Measurements from ENCODE around the gene QKI. TPM values are rescaled to one million over a fixed set of nuclear protein-coding genes. Genes with fewer than 3 reads are reported as not detected.

QKI gene
- total RNA-seq, 4 donors from 2014 or later, result 8.4 to 107 (median 37.1) TPM

DNA sequence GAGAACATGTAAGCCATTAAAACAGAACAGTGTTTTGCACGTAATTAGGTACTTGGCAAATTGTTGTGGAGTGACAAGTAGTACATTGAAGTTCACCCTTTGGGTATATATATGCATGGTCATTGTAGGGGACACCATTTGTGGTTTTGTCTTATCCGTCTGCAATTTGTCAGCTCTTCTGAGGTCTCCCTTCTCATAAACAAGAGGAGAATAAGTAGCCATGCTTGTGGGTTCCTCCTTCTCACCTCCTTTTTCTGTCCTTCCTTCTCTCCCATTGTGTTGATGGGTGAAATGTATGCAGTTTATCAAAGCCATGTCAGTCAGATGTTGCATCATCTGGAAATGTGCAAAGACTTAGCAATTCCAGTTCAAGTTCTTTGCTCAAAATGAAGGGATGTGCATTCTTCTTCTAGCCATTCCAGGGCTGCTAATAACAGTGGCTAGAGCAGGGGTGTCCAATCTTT, 70.9 kb downstream of the QKI start:
- Histone ChIP-seq H3K27ac (no peak overlapping the region), H3K4me3 (no peak overlapping the region), H3K27me3 (no peaks in the 10 kb centered on the region), H3K4me1 (no peaks in the 10 kb centered on the region), H3K9me3 (no peaks in the 10 kb centered on the region), H3K36me3 (no peaks in the 10 kb centered on the region)
- TF ChIP-seq POLR2A (IDR thresholded peaks at IDR 0.05), result no peak
- TF ChIP-seq, protein P1, sequence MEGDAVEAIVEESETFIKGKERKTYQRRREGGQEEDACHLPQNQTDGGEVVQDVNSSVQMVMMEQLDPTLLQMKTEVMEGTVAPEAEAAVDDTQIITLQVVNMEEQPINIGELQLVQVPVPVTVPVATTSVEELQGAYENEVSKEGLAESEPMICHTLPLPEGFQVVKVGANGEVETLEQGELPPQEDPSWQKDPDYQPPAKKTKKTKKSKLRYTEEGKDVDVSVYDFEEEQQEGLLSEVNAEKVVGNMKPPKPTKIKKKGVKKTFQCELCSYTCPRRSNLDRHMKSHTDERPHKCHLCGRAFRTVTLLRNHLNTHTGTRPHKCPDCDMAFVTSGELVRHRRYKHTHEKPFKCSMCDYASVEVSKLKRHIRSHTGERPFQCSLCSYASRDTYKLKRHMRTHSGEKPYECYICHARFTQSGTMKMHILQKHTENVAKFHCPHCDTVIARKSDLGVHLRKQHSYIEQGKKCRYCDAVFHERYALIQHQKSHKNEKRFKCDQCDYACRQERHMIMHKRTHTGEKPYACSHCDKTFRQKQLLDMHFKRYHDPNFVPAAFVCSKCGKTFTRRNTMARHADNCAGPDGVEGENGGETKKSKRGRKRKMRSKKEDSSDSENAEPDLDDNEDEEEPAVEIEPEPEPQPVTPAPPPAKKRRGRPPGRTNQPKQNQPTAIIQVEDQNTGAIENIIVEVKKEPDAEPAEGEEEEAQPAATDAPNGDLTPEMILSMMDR (IDR thresholded peaks at IDR 0.05), result no peak
- no peak for DNase-seq

DNA sequence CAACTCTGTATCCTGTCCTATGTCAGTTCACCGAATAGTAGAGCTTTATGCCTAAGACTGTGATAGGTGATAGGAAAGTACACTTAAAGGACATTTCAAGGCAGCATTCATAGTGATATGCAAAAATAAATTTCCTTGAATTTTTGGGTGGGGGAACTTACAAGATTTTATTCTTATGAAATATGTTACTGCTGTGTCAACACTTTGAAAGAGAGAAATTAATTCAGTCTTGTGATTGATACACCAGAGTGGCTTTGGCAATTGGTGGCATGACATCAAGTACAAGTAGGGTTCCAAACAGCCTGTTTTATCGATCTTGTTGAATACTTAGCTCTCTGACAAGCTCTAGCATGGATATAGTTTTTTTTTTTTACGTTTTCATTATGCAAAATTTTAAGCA, 72.3 kb downstream of the QKI start:
- no peaks in the 10 kb centered on the region for H3K4me1 ChIP-seq
- TF ChIP-seq, protein P1 (IDR thresholded peaks at IDR 0.05), result no peak
- no peak for TF ChIP-seq POLR2A (IDR thresholded peaks at IDR 0.05)
- no peaks in the 10 kb centered on the region for H3K27me3 ChIP-seq
- no peak overlapping the region for H3K4me3 ChIP-seq
- no peak for DNase-seq
- H3K9me3 ChIP-seq, result no peaks in the 10 kb centered on the region
- no peaks in the 10 kb centered on the region for H3K36me3 ChIP-seq
- H3K27ac ChIP-seq, result no peak overlapping the region

DNA sequence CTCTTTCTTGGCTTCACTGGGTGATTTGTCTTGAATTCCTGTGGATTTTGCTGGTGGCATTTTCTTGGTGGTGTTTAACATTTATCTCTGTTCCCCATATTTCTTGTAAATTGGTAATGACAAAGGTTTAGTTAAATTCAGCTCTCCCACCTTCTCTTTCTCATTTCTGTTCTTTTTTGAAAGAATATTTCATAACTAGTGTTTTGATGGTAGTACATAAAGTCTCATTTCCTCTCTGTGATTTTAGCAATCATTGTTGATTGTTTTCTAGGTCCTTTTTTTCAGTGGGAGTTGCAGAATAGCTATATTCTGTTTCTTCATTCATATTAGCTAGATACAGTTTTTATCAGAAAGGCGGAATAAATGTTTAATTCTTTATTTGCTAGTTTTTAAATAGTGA, 73.1 kb downstream of the QKI start:
- TF ChIP-seq POLR2A (IDR thresholded peaks at IDR 0.05), result no peak
- TF ChIP-seq, protein P1 (IDR thresholded peaks at IDR 0.05), result no peak
- no peaks in the 10 kb centered on the region for H3K9me3 ChIP-seq
- H3K4me1 ChIP-seq, result no peaks in the 10 kb centered on the region
- H3K4me3 ChIP-seq, result no peak overlapping the region
- H3K27ac ChIP-seq, result no peak overlapping the region
- no peaks in the 10 kb centered on the region for H3K27me3 ChIP-seq
- no peaks in the 10 kb centered on the region for H3K36me3 ChIP-seq
- DNase-seq, result no peak

DNA sequence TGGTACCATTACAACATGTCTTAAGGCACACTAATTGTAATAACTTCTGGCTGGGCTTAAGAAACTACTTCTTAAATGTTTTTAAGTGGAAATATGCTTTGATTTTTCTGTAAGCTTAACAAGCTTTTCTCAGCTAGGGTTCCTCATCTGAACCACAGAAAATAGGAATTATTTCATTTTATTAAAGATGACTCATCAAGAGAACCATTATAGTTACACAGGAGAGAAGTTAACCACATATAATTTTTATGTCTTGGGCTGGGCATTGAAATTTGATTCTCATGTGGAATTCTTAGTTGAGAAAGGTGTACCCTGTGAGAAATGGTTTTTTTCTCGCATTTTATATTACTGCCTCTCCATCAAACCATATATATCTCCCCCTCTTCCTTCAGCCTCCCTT, 75.1 kb downstream of the QKI start:
- no peaks in the 10 kb centered on the region for H3K4me1 ChIP-seq
- no peak for DNase-seq
- H3K27ac ChIP-seq, result no peak overlapping the region
- no peaks in the 10 kb centered on the region for H3K9me3 ChIP-seq
- no peak overlapping the region for H3K4me3 ChIP-seq
- no peaks in the 10 kb centered on the region for H3K27me3 ChIP-seq
- no peaks in the 10 kb centered on the region for H3K36me3 ChIP-seq
- no peak for TF ChIP-seq POLR2A (IDR thresholded peaks at IDR 0.05)
- TF ChIP-seq, protein P1 (IDR thresholded peaks at IDR 0.05), result no peak

DNA sequence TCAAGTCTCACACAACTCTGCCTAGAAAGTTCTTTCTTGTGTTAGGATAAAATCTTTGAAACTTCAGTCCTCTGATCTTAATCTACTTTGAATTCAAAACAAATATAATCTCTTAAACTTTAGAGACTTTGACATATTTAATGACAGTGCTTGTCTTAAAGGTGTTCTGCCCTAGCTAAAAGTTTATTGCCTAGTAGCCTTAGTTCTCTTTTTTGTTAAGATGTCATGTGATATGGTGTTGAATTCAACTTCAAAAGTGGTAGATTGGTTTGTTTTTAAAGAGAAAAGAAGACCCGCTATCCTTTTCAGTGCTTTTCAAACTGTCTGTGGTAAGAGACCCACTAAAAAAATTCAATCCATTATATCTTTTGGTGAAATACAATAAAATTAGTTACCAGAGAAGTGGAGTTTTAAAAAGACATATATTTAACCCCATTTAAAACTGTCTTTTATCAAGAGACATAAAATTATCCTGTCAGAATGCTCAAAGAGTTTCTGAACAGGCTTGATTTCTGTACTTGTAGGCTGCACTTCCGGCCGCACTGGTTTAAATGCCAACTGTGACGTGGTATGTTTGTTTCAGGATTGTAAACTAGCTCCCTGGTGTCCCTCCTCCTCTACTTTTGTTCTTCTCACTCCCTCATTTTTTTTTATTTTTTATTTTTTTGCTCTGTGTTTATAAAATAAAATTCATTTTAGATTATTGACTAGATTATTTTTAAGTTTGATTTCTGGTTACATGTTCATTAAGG, 76.5 kb downstream of the QKI start:
- Histone ChIP-seq H3K9me3 (no peaks in the 10 kb centered on the region), H3K4me3 (no peak overlapping the region), H3K36me3 (no peaks in the 10 kb centered on the region), H3K27me3 (no peaks in the 10 kb centered on the region), H3K27ac (peak overlapping the region in 1 of 4 donors; percentile 29), H3K4me1 (no peaks in the 10 kb centered on the region)
- no peak for TF ChIP-seq POLR2A (IDR thresholded peaks at IDR 0.05)
- TF ChIP-seq, protein P1 (IDR thresholded peaks at IDR 0.05), result no peak
- DNase-seq, result peak in 2 of 3 donors; percentile 35 to 58
